ENCODE data around the gene EEFSEC. TPM values are rescaled to one million over a fixed set of nuclear protein-coding genes. Genes with fewer than 3 reads are reported as not detected.

EEFSEC gene
- total RNA-seq, 2 donors from 2014 or later = 20.8 to 32.7 TPM

- DNase-seq (ENCODE audit: low spot score) = no peak
- Mint-ChIP-seq H3K36me3 (peaks cover 6% of the 10 kb centered on the region), H3K27ac (no peak overlapping the region), H3K4me1 (ENCODE audit: low read depth in 2 of 2) (peaks cover 6 to 11% of the 10 kb centered on the region in 2 donors), H3K27me3 (peaks cover 22 to 24% of the 10 kb centered on the region in 2 donors), H3K9me3 (no peaks in the 10 kb centered on the region), H3K4me3 (no peak overlapping the region)
- no peak for ATAC-seq
Measured at GRCh38 chr3:128429751-128430150, 276.5 kb downstream of the EEFSEC start.

- Mint-ChIP-seq H3K36me3 (peaks cover 6% of the 10 kb centered on the region), H3K27ac (no peak overlapping the region), H3K9me3 (no peaks in the 10 kb centered on the region), H3K4me3 (no peak overlapping the region), H3K27me3 (peaks cover 22 to 24% of the 10 kb centered on the region in 2 donors), H3K4me1 (ENCODE audit: low read depth in 2 of 2) (peaks cover 6 to 11% of the 10 kb centered on the region in 2 donors)
- ATAC-seq (no peak), DNase-seq (ENCODE audit: low spot score) (no peak)
Measured at GRCh38 chr3:128430301-128430700, 277.0 kb downstream of the EEFSEC start.

GRCh38 chr3:128430731-128431130, 277.4 kb downstream of the EEFSEC start:
- peaks cover 6 to 11% of the 10 kb centered on the region in 2 donors for H3K4me1 Mint-ChIP-seq (ENCODE audit: low read depth in 2 of 2)
- DNase-seq (ENCODE audit: low spot score) = no peak
- H3K9me3 Mint-ChIP-seq = no peaks in the 10 kb centered on the region
- ATAC-seq = no peak
- H3K27me3 Mint-ChIP-seq = peaks cover 23 to 24% of the 10 kb centered on the region in 2 donors
- no peak overlapping the region for H3K27ac Mint-ChIP-seq
- H3K4me3 Mint-ChIP-seq = no peak overlapping the region
- peaks cover 6% of the 10 kb centered on the region for H3K36me3 Mint-ChIP-seq

GRCh38 chr3:128431803-128432300, 278.6 kb downstream of the EEFSEC start:
- DNase-seq (ENCODE audit: low spot score) = no peak
- ATAC-seq = no peak
- peaks cover 6% of the 10 kb centered on the region for H3K36me3 Mint-ChIP-seq
- H3K27ac Mint-ChIP-seq = no peak overlapping the region
- H3K27me3 Mint-ChIP-seq = peaks cover 34% of the 10 kb centered on the region in 2 donors
- peak overlapping the region; percentile 2 for H3K4me3 Mint-ChIP-seq
- no peaks in the 10 kb centered on the region for H3K9me3 Mint-ChIP-seq
- peaks cover 6 to 11% of the 10 kb centered on the region in 2 donors for H3K4me1 Mint-ChIP-seq (ENCODE audit: low read depth in 2 of 2)

- H3K9me3 Mint-ChIP-seq = no peaks in the 10 kb centered on the region
- no peak overlapping the region for H3K27ac Mint-ChIP-seq
- peak overlapping the region; percentile 2 for H3K4me3 Mint-ChIP-seq
- H3K4me1 Mint-ChIP-seq (ENCODE audit: low read depth in 2 of 2) = peaks cover 6 to 11% of the 10 kb centered on the region in 2 donors
- DNase-seq (ENCODE audit: low spot score) (no peak), ATAC-seq (no peak)
- peaks cover 34 to 37% of the 10 kb centered on the region in 2 donors for H3K27me3 Mint-ChIP-seq
- peaks cover 6% of the 10 kb centered on the region for H3K36me3 Mint-ChIP-seq
Measured at GRCh38 chr3:128432301-128432970, 279.2 kb downstream of the EEFSEC start.

GRCh38 chr3:128432971-128433836, 279.9 kb downstream of the EEFSEC start:
- Mint-ChIP-seq H3K4me3 (no peak overlapping the region), H3K27me3 (peaks cover 34 to 36% of the 10 kb centered on the region in 2 donors), H3K4me1 (ENCODE audit: low read depth in 2 of 2) (peaks cover 6 to 11% of the 10 kb centered on the region in 2 donors), H3K27ac (no peak overlapping the region), H3K9me3 (no peaks in the 10 kb centered on the region), H3K36me3 (peaks cover 6% of the 10 kb centered on the region)
- no peak for ATAC-seq
- no peak for DNase-seq (ENCODE audit: low spot score)

- Mint-ChIP-seq H3K4me1 (ENCODE audit: low read depth in 2 of 2) (peaks cover 6 to 11% of the 10 kb centered on the region in 2 donors), H3K9me3 (no peaks in the 10 kb centered on the region), H3K27ac (no peak overlapping the region), H3K36me3 (peaks cover 6% of the 10 kb centered on the region), H3K27me3 (peaks cover 32 to 34% of the 10 kb centered on the region in 2 donors), H3K4me3 (no peak overlapping the region)
- no peak for DNase-seq (ENCODE audit: low spot score)
- no peak for ATAC-seq
Measured at GRCh38 chr3:128433837-128434165, 280.5 kb downstream of the EEFSEC start.

- no peak for ATAC-seq
- Mint-ChIP-seq H3K4me1 (ENCODE audit: low read depth in 2 of 2) (peaks cover 6 to 11% of the 10 kb centered on the region in 2 donors), H3K27ac (no peak overlapping the region), H3K9me3 (no peaks in the 10 kb centered on the region), H3K27me3 (peaks cover 37 to 40% of the 10 kb centered on the region in 2 donors), H3K4me3 (no peak overlapping the region), H3K36me3 (peaks cover 6% of the 10 kb centered on the region)
- no peak for DNase-seq (ENCODE audit: low spot score)
Measured at GRCh38 chr3:128434524-128434923, 281.2 kb downstream of the EEFSEC start.

- Mint-ChIP-seq H3K4me1 (ENCODE audit: low read depth in 2 of 2) (peaks cover 6 to 11% of the 10 kb centered on the region in 2 donors), H3K9me3 (no peaks in the 10 kb centered on the region), H3K36me3 (peaks cover 6% of the 10 kb centered on the region), H3K4me3 (no peak overlapping the region), H3K27ac (no peak overlapping the region), H3K27me3 (peaks cover 36 to 45% of the 10 kb centered on the region in 2 donors)
- DNase-seq (ENCODE audit: low spot score) = no peak
- no peak for ATAC-seq
Measured at GRCh38 chr3:128435058-128435457, 281.8 kb downstream of the EEFSEC start.

- Mint-ChIP-seq H3K27ac (no peak overlapping the region), H3K4me1 (ENCODE audit: low read depth in 2 of 2) (peaks cover 6 to 11% of the 10 kb centered on the region in 2 donors), H3K27me3 (peaks cover 34 to 45% of the 10 kb centered on the region in 2 donors), H3K4me3 (no peak overlapping the region), H3K9me3 (no peaks in the 10 kb centered on the region), H3K36me3 (peaks cover 6% of the 10 kb centered on the region)
- no peak for DNase-seq (ENCODE audit: low spot score)
- ATAC-seq = peak in 1 of 2 donors; percentile 14
Measured at GRCh38 chr3:128435561-128435960, 282.3 kb downstream of the EEFSEC start.

GRCh38 chr3:128436214-128436613, 282.9 kb downstream of the EEFSEC start:
- Mint-ChIP-seq H3K27ac (no peak overlapping the region), H3K27me3 (peaks cover 33 to 41% of the 10 kb centered on the region in 2 donors), H3K9me3 (no peaks in the 10 kb centered on the region), H3K4me3 (no peak overlapping the region), H3K36me3 (peaks cover 6% of the 10 kb centered on the region), H3K4me1 (ENCODE audit: low read depth in 2 of 2) (peaks cover 6 to 11% of the 10 kb centered on the region in 2 donors)
- ATAC-seq (no peak), DNase-seq (ENCODE audit: low spot score) (no peak)

- no peaks in the 10 kb centered on the region for H3K36me3 Mint-ChIP-seq
- no peak overlapping the region for H3K27ac Mint-ChIP-seq
- H3K4me3 Mint-ChIP-seq = no peak overlapping the region
- H3K27me3 Mint-ChIP-seq = peaks cover 22 to 29% of the 10 kb centered on the region in 2 donors
- H3K4me1 Mint-ChIP-seq (ENCODE audit: low read depth in 2 of 2) = no peaks in the 10 kb centered on the region
- H3K9me3 Mint-ChIP-seq = no peaks in the 10 kb centered on the region
- peak in 1 of 2 donors; percentile 18 for ATAC-seq
- DNase-seq (ENCODE audit: low spot score) = no peak
Measured at GRCh38 chr3:128438488-128439072, 285.3 kb downstream of the EEFSEC start.

- ATAC-seq (no peak), DNase-seq (ENCODE audit: low spot score) (no peak)
- Mint-ChIP-seq H3K36me3 (no peaks in the 10 kb centered on the region), H3K4me3 (no peak overlapping the region), H3K4me1 (ENCODE audit: low read depth in 2 of 2) (peaks cover 0 to 4% of the 10 kb centered on the region in 2 donors), H3K27me3 (peaks cover 22 to 29% of the 10 kb centered on the region in 2 donors), H3K27ac (no peak overlapping the region), H3K9me3 (no peaks in the 10 kb centered on the region)
Measured at GRCh38 chr3:128439226-128439625, 285.9 kb downstream of the EEFSEC start.

Measured in natural killer cell treated with Interleukin-12 subunit alpha and Interleukin-12 subunit beta and Interleukin-15 and Interleukin-18, amount 100 ng/mL, for 72 hours (primary cell).